ENCODE results near the gene PRKAR1B. TPM values are rescaled to one million over a fixed set of nuclear protein-coding genes. Genes with fewer than 3 reads are reported as not detected.

The PRKAR1B gene
- total RNA-seq, 1 experiment from 2014 or later = 62.0 TPM

GRCh38 chr7:644381-645305 lies 82.4 kb downstream of the PRKAR1B start:
- TF ChIP-seq REST (IDR thresholded peaks at IDR 0.05; ENCODE audit: insufficient read depth in 1 of 2, low read depth in 2 of 2, low read length in 1 of 2) (no peak), POLR2AphosphoS5 (IDR thresholded peaks at IDR 0.05; ENCODE audit: low read depth, low read length) (no peak), TCF7L2 (IDR thresholded peaks at IDR 0.05; ENCODE audit: low read depth, low read length) (no peak), CTCF (IDR thresholded peaks at IDR 0.05) (no peak), SIN3A (IDR thresholded peaks at IDR 0.05; ENCODE audit: borderline replicate concordance, insufficient read depth, low read depth, low read length) (no peak)
- H3K9me3 ChIP-seq (ENCODE audit: control insufficient read depth, insufficient read depth, low read depth, low read length) = no peaks in the 10 kb centered on the region
- ChIA-PET POLR2A (no interaction called here), CTCF (no interaction called here)
- H3K4me3 ChIP-seq (ENCODE audit: low read depth in 2 of 2, low read length in 2 of 2) = no peak overlapping the region
- ATAC-seq (no peak), DNase-seq (ENCODE audit: low read depth, low spot score) (no peak)
- in situ Hi-C loops (cut with HindIII; ENCODE audit: low pct_unique_long_range_greater_than_20kb, low sequenced_read_pairs) = no loop called here
- intact Hi-C loops (cut with micrococcal nuclease; ENCODE audit: unreplicated experiment) = no loop called here
- H3K4me1 ChIP-seq (ENCODE audit: control insufficient read depth, insufficient read depth, low read length) = no peaks in the 10 kb centered on the region
- H3K27ac ChIP-seq (ENCODE audit: low read length) = no peak overlapping the region
- no peaks in the 10 kb centered on the region for H3K27me3 ChIP-seq (ENCODE audit: control insufficient read depth, insufficient read depth, low read length)
- no peaks in the 10 kb centered on the region for H3K36me3 ChIP-seq (ENCODE audit: control insufficient read depth, insufficient read depth, low read length)
- BruUV-seq (replicated peaks) = no TSS peak

GRCh38 chr7:641966-642365 lies 85.1 kb downstream of the PRKAR1B start:
- CTCF ChIA-PET = no interaction called here
- Histone ChIP-seq H3K27ac (ENCODE audit: low read length) (no peak overlapping the region), H3K36me3 (ENCODE audit: control insufficient read depth, insufficient read depth, low read length) (no peaks in the 10 kb centered on the region), H3K4me1 (ENCODE audit: control insufficient read depth, insufficient read depth, low read length) (peaks cover under 1% of the 10 kb centered on the region; the same call in 1 of the 2 replicates), H3K9me3 (ENCODE audit: control insufficient read depth, insufficient read depth, low read depth, low read length) (no peaks in the 10 kb centered on the region), H3K4me3 (ENCODE audit: low read depth in 2 of 2, low read length in 2 of 2) (no peak overlapping the region), H3K27me3 (ENCODE audit: control insufficient read depth, insufficient read depth, low read length) (no peaks in the 10 kb centered on the region)
- DNase-seq (ENCODE audit: low read depth, low spot score) = no peak
- BruUV-seq (replicated peaks) = no TSS peak
- in situ Hi-C loops (cut with HindIII; ENCODE audit: low pct_unique_long_range_greater_than_20kb, low sequenced_read_pairs) (no loop called here), intact Hi-C loops (cut with micrococcal nuclease; ENCODE audit: unreplicated experiment) (no loop called here)
- TF ChIP-seq CTCF (IDR thresholded peaks at IDR 0.05) (no peak), POLR2AphosphoS5 (IDR thresholded peaks at IDR 0.05; ENCODE audit: low read depth, low read length) (no peak), TCF7L2 (IDR thresholded peaks at IDR 0.05; ENCODE audit: low read depth, low read length) (no peak), SIN3A (IDR thresholded peaks at IDR 0.05; ENCODE audit: borderline replicate concordance, insufficient read depth, low read depth, low read length) (no peak), REST (IDR thresholded peaks at IDR 0.05; ENCODE audit: insufficient read depth in 1 of 2, low read depth in 2 of 2, low read length in 1 of 2) (no peak)
- POLR2A ChIA-PET = no interaction called here
- no peak for ATAC-seq
